PC-3 (cell line): ENCODE data around the gene TEX51. TPM values are rescaled to one million over a fixed set of nuclear protein-coding genes. Genes with fewer than 3 reads are reported as not detected.
A peak's percentile ranks its signal among the peaks of the same experiment; 100 is the strongest.

Source experiments
- ATAC-seq: fragments of 200-7000 bp; cut with Tn5 transposase; 2 replicates; pipeline ENCODE4 v1.9.1; 2020; ENCODE audit warnings: mild to moderate bottlenecking, moderate library complexity
- BruUV-seq: library from RNA; stranded (reverse); fragments of 400-500 nt; replicated peaks from 2 replicates; lab custom pipeline; 2021; lab: Mats Ljungman, UMichigan
- CTCF ChIA-PET: fragments of 300-600 bp; sonication (Branson Sonifier 250); formaldehyde crosslinking; loops from one replicate; lab custom pipeline; 2022; ENCODE audit warnings: antibody characterized with exemption; lab: Charles Lee
- POLR2A ChIA-PET: fragments of 300-600 bp; sonication (Branson Sonifier 250); formaldehyde crosslinking; loops from one replicate; lab custom pipeline; 2022; ENCODE audit warnings: antibody characterized with exemption; ENCODE audit not compliant: unreplicated experiment; lab: Charles Lee
- DNase-seq: peaks from one replicate; pipeline ENCODE4 v3.0.0-alpha.2; 2015
- H2AFZ ChIP-seq: fragments of 300-600 bp; sonication (generic); 2 replicates; pipeline ENCODE4 v1.6.0; 2016; ENCODE audit warnings: antibody characterized with exemption, low read length
- H3F3A ChIP-seq: fragments of 300-600 bp; sonication (generic); one replicate; pipeline ENCODE4 v1.6.0; 2017; ENCODE audit warnings: antibody characterized with exemption, low read length, control low read depth, mild to moderate bottlenecking; ENCODE audit not compliant: unreplicated experiment
- H3K27ac ChIP-seq: fragments of 300-600 bp; sonication (generic); 2 replicates; pipeline ENCODE4 v1.5.1; 2016; ENCODE audit warnings: mild to moderate bottlenecking, low read length
- H3K27me3 ChIP-seq: fragments of 300-600 bp; sonication (generic); 2 replicates; pipeline ENCODE4 v1.6.1; 2016; ENCODE audit warnings: low read length, mixed read lengths
- H3K36me3 ChIP-seq: fragments of 300-600 bp; sonication (generic); 2 replicates; pipeline ENCODE4 v1.6.1; 2016; ENCODE audit warnings: low read depth, mixed run types, low read length, mixed read lengths
- H3K4me1 ChIP-seq: fragments of 300-600 bp; sonication (generic); 2 replicates; pipeline ENCODE4 v1.5.1; 2016; ENCODE audit warnings: low read length; ENCODE audit not compliant: insufficient read depth
- H3K4me2 ChIP-seq: fragments of 300-600 bp; sonication (generic); 2 replicates; pipeline ENCODE4 v1.6.0; 2016; ENCODE audit warnings: low read length
- H3K4me3 ChIP-seq: fragments of 300-600 bp; sonication (generic); 2 replicates; pipeline ENCODE4 v1.5.1; 2016; ENCODE audit warnings: mild to moderate bottlenecking, low read length, mixed read lengths
- H3K79me2 ChIP-seq: fragments of 300-600 bp; sonication (generic); 2 replicates; pipeline ENCODE4 v1.6.1; 2017; ENCODE audit warnings: low read length, mixed read lengths
- H3K9ac ChIP-seq: fragments of 300-600 bp; sonication (generic); 2 replicates; pipeline ENCODE4 v1.6.0; 2016; ENCODE audit warnings: mild to moderate bottlenecking, low read length
- H3K9me2 ChIP-seq: fragments of 300-600 bp; sonication (generic); replicated peaks from 2 replicates; pipeline ENCODE4 v1.6.1; 2016; ENCODE audit warnings: mixed run types, low read length, mixed read lengths
- H3K9me3 ChIP-seq: fragments of 300-600 bp; sonication (generic); 2 replicates; pipeline ENCODE4 v1.6.1; 2016; ENCODE audit warnings: low read length, mixed read lengths
- H4K20me1 ChIP-seq: fragments of 300-600 bp; sonication (generic); 2 replicates; pipeline ENCODE4 v1.6.1; 2016; ENCODE audit warnings: low read length, mixed read lengths
- CTCF ChIP-seq: fragments of 300-600 bp; sonication (generic); conservative IDR thresholded peaks from 2 replicates; pipeline ENCODE4 v1.5.1; 2017; ENCODE audit warnings: antibody characterized with exemption, low read depth, mild to moderate bottlenecking, low read length
- EZH2 ChIP-seq: fragments of 300-600 bp; sonication (generic); IDR thresholded peaks from one replicate; pipeline ENCODE4 v1.6.1; 2017; ENCODE audit warnings: antibody characterized with exemption, mild to moderate bottlenecking, low read length; ENCODE audit not compliant: unreplicated experiment
- EZH2phosphoT487 ChIP-seq: fragments of 300-600 bp; sonication (generic); IDR thresholded peaks from 2 replicates; pipeline ENCODE4 v1.6.1; 2018; ENCODE audit warnings: mild to moderate bottlenecking, antibody characterized with exemption, low read length, borderline replicate concordance
- intact Hi-C: fragments of 100-400 bp; cut with micrococcal nuclease; formaldehyde crosslinking; loops from 2 replicates; pipeline ENCODE4 v1.9.0; 2023
- total RNA-seq: library from RNA; depleted of rRNA; stranded (reverse); fragments of >200 nt; gene quantifications from 2 replicates; pipeline ENCODE4 v1.2.3, GENCODE V29; 2014

Gene TEX51
- total RNA-seq, 1 experiment from 2014 or later, result not detected

DNA sequence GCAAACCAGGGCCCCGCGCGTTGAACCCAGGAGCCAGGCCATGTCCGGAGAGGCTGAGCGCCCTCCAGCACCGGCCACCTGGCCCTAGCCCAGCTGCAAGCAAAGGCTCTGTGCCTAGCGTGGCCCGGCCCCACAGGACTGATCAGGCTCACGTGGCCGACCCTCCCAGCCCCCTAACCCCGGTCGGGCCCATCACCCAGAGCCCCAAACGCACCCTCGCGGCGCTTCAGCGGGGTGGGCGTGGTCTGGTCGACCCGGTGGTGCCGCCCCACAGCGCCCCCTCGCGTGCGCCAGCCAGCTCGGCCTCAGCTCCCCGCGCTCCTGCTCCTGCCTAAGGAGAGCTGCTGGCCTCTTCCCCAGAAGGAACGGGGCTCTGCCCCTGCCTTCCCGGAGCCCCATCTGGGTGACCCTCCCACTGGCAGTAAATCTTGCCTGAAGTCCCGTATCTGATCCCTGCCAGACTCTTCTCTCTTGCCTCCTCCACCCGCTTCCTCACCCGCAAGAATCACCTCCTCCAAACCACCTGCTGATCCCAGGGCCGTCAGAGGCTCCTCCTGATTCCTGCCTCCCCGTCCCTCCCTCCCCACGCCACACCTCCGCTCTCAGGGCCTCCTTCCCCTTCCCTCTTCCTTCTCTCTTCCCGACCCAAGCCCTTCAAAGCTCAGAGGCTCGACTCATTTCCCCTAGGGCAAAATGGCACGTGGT, 12.3 kb upstream of the TEX51 start:
- Histone ChIP-seq H2AFZ (no peak overlapping the region), H3F3A (no peaks in the 10 kb centered on the region), H3K4me2 (no peak overlapping the region), H3K27ac (no peak overlapping the region), H3K4me3 (no peak overlapping the region), H3K9me2 (no peaks in the 10 kb centered on the region), H3K36me3 (no peaks in the 10 kb centered on the region), H4K20me1 (no peaks in the 10 kb centered on the region), H3K79me2 (no peaks in the 10 kb centered on the region), H3K27me3 (peaks cover 45% of the 10 kb centered on the region), H3K4me1 (no peaks in the 10 kb centered on the region), H3K9ac (no peak overlapping the region), H3K9me3 (no peaks in the 10 kb centered on the region)
- peak; percentile 4 for DNase-seq
- BruUV-seq, result no TSS peak
- intact Hi-C loops, result no loop called here
- peak; percentile 37; the same call in 1 of the 2 replicates for ATAC-seq
- POLR2A ChIA-PET, result no interaction called here
- TF ChIP-seq CTCF (peak; percentile 44), EZH2 (no peak)
- CTCF ChIA-PET, result no interaction called here

- Histone ChIP-seq H3K9me3 (no peaks in the 10 kb centered on the region), H3K36me3 (no peaks in the 10 kb centered on the region), H3F3A (no peaks in the 10 kb centered on the region), H4K20me1 (no peaks in the 10 kb centered on the region), H3K27me3 (peaks cover 41% of the 10 kb centered on the region), H3K9me2 (no peaks in the 10 kb centered on the region), H3K4me2 (no peak overlapping the region), H3K9ac (no peak overlapping the region), H3K27ac (no peak overlapping the region), H3K4me1 (no peaks in the 10 kb centered on the region), H3K79me2 (no peaks in the 10 kb centered on the region), H3K4me3 (no peak overlapping the region), H2AFZ (no peak overlapping the region)
- ATAC-seq (no peak), DNase-seq (no peak)
- intact Hi-C loops, result no loop called here
- ChIA-PET POLR2A (no interaction called here), CTCF (no interaction called here)
- no peak for TF ChIP-seq CTCF
- TF ChIP-seq EZH2, result no peak
- no peak for TF ChIP-seq EZH2phosphoT487
- BruUV-seq, result no TSS peak
Observed at GRCh38 chr2:126886916-126887280, 11.8 kb upstream of the TEX51 start.

DNA sequence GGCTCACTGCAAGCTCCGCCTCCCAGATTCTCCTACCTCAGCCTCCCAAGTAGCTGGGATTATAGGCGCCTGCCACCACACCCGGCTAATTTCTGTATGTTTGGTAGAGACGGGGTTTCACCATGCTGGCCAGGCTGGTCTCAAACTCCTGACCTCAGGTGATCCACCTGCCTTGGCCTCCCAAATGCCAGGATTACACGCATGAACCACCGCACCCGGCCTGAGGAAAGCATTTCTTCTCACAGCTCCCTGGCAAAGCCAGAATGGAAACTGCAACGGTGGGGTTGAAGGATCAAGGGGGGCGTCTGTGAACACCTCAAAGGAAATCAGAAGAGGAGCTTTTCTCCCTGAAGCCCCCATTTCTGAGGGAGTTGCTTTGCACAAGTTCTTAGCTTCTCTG, 11.2 kb upstream of the TEX51 start:
- TF ChIP-seq EZH2 (no peak), CTCF (no peak), EZH2phosphoT487 (no peak)
- H3K9ac ChIP-seq, result no peak overlapping the region
- no peaks in the 10 kb centered on the region for H3K36me3 ChIP-seq
- no peaks in the 10 kb centered on the region for H4K20me1 ChIP-seq
- H3K79me2 ChIP-seq, result no peaks in the 10 kb centered on the region
- BruUV-seq, result no TSS peak
- no peaks in the 10 kb centered on the region for H3F3A ChIP-seq
- ATAC-seq (no peak), DNase-seq (no peak)
- ChIA-PET CTCF (no interaction called here), POLR2A (no interaction called here)
- no peak overlapping the region for H2AFZ ChIP-seq
- H3K4me2 ChIP-seq, result no peak overlapping the region
- no peaks in the 10 kb centered on the region for H3K9me2 ChIP-seq
- peaks cover 39% of the 10 kb centered on the region for H3K27me3 ChIP-seq
- no peaks in the 10 kb centered on the region for H3K4me1 ChIP-seq
- no peak overlapping the region for H3K4me3 ChIP-seq
- H3K27ac ChIP-seq, result no peak overlapping the region
- intact Hi-C loops, result no loop called here
- no peaks in the 10 kb centered on the region for H3K9me3 ChIP-seq
